ENCODE measurements around the gene GNG7.
"Not testable (repeated sequence)": the region's sequence is repeated elsewhere in the genome, so short reads cannot be mapped to it uniquely, and the experiment has no call there.

GNG7 gene

GRCh38 chr19:2573916-2574315 lies 128.6 kb downstream of the GNG7 start:
- H3K9me2 ChIP-seq (replicated peaks; ENCODE audit: insufficient read depth, low read length): no peaks in the 10 kb centered on the region
- no peak overlapping the region for H3K27ac ChIP-seq (ENCODE audit: low read length)
- no peak overlapping the region for H3K4me3 ChIP-seq (ENCODE audit: low read length)
- H4K20me1 ChIP-seq (ENCODE audit: insufficient read depth, low read length): no peaks in the 10 kb centered on the region
- H3K36me3 ChIP-seq (replicated peaks; ENCODE audit: insufficient read depth, low read length): no peaks in the 10 kb centered on the region
- H2AFZ ChIP-seq (ENCODE audit: low read length): no peak overlapping the region
- DNase-seq: no peak
- no peaks in the 10 kb centered on the region for H3F3A ChIP-seq (ENCODE audit: insufficient read depth, low read length)
- no peaks in the 10 kb centered on the region for H3K9me3 ChIP-seq (replicated peaks; ENCODE audit: insufficient read depth, low read length)
- no peaks in the 10 kb centered on the region for H3K27me3 ChIP-seq (replicated peaks; ENCODE audit: insufficient read depth, low read length)
- no peaks in the 10 kb centered on the region for H3K79me2 ChIP-seq (ENCODE audit: low read length)
- H3K4me1 ChIP-seq (ENCODE audit: low read length): no peaks in the 10 kb centered on the region
- no peak overlapping the region for H3K9ac ChIP-seq (ENCODE audit: low read length)
- no peak overlapping the region for H3K4me2 ChIP-seq (ENCODE audit: low read depth, low read length)
- TF ChIP-seq EZH2phosphoT487 (IDR thresholded peaks at IDR 0.05; ENCODE audit: low read length): no peak
- no peak for TF ChIP-seq EZH2 (optimal IDR thresholded peaks at IDR 0.05; ENCODE audit: low read depth, low read length)
- TF ChIP-seq CTCF (IDR thresholded peaks at IDR 0.05; ENCODE audit: low read length): no peak

- not testable (repeated sequence) for H3K4me3 ChIP-seq (ENCODE audit: low read length); DNase-seq; H3K9me2 ChIP-seq (replicated peaks; ENCODE audit: insufficient read depth, low read length); H3K27me3 ChIP-seq (replicated peaks; ENCODE audit: insufficient read depth, low read length); H3K9me3 ChIP-seq (replicated peaks; ENCODE audit: insufficient read depth, low read length); H3K9ac ChIP-seq (ENCODE audit: low read length); H3K36me3 ChIP-seq (replicated peaks; ENCODE audit: insufficient read depth, low read length); H3K4me2 ChIP-seq (ENCODE audit: low read depth, low read length); H3K79me2 ChIP-seq (ENCODE audit: low read length); H3K27ac ChIP-seq (ENCODE audit: low read length); H4K20me1 ChIP-seq (ENCODE audit: insufficient read depth, low read length); H3F3A ChIP-seq (ENCODE audit: insufficient read depth, low read length); H3K4me1 ChIP-seq (ENCODE audit: low read length); H2AFZ ChIP-seq (ENCODE audit: low read length)
These were observed 130.3 kb downstream of the GNG7 start for GRCh38 chr19:2572152-2572551.

DNA sequence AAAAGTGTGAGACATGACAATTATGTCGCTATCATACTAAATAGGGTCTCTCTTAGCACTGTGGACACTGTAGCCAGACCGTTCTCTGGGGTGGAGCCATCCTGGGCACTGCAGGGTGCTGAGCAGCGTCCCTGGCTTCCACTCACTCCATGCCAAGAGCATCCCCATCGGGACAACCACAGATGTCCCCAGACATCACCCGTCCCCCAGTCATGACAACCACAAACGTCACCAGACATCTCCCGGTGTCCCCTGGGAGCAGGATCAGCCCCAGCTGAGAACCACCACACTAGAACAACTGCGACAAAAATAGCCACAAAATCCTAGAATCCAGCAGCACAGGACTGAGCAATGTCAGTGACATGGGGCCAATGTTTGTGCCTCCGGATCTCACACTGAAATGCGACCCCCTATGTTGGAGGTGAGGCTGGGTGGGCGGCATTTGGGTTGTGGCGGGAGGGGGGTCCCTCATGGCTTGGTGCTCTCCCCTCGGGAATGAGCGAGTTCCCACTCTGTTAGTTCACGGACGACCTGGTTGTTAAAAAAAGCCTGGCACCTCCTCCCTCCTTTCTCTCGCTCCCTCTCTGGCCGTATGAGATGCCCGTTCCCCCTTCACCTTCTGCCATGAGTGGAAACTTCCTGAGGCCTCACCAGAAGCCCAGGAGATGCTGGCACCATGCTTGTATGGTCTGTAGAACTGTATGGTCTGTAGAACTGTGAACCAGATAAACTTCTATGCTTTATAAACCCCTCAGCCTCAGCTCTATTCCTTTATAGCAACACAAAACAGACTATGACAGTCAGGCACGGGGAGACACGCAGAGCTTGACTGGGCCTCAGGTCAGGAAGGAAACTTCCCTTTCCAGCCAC lies 132.7 kb downstream of the GNG7 start:
- H3K4me1 ChIP-seq (ENCODE audit: low read length): no peaks in the 10 kb centered on the region
- no peak for TF ChIP-seq CTCF (IDR thresholded peaks at IDR 0.05; ENCODE audit: low read length)
- H4K20me1 ChIP-seq (ENCODE audit: insufficient read depth, low read length): no peaks in the 10 kb centered on the region
- no peaks in the 10 kb centered on the region for H3K27me3 ChIP-seq (replicated peaks; ENCODE audit: insufficient read depth, low read length)
- no peaks in the 10 kb centered on the region for H3K9me3 ChIP-seq (replicated peaks; ENCODE audit: insufficient read depth, low read length)
- no peak overlapping the region for H3K4me3 ChIP-seq (ENCODE audit: low read length)
- H3F3A ChIP-seq (ENCODE audit: insufficient read depth, low read length): no peaks in the 10 kb centered on the region
- H3K36me3 ChIP-seq (replicated peaks; ENCODE audit: insufficient read depth, low read length): no peaks in the 10 kb centered on the region
- no peak overlapping the region for H3K4me2 ChIP-seq (ENCODE audit: low read depth, low read length)
- H3K9ac ChIP-seq (ENCODE audit: low read length): no peak overlapping the region
- no peaks in the 10 kb centered on the region for H3K79me2 ChIP-seq (ENCODE audit: low read length)
- H3K9me2 ChIP-seq (replicated peaks; ENCODE audit: insufficient read depth, low read length): no peaks in the 10 kb centered on the region
- no peak for DNase-seq
- no peak overlapping the region for H2AFZ ChIP-seq (ENCODE audit: low read length)
- no peak overlapping the region for H3K27ac ChIP-seq (ENCODE audit: low read length)

GRCh38 chr19:2567996-2568395 lies 134.5 kb downstream of the GNG7 start:
- H3K9me2 ChIP-seq (replicated peaks; ENCODE audit: insufficient read depth, low read length): no peaks in the 10 kb centered on the region

More at GRCh38 chr19:2567996-2568395, 134.5 kb downstream of the GNG7 start:
- H3K27me3 ChIP-seq (replicated peaks; ENCODE audit: insufficient read depth, low read length): no peaks in the 10 kb centered on the region
- no peaks in the 10 kb centered on the region for H3K4me1 ChIP-seq (ENCODE audit: low read length)
- H4K20me1 ChIP-seq (ENCODE audit: insufficient read depth, low read length): no peaks in the 10 kb centered on the region
- H3K4me2 ChIP-seq (ENCODE audit: low read depth, low read length): no peak overlapping the region
- H3K36me3 ChIP-seq (replicated peaks; ENCODE audit: insufficient read depth, low read length): no peaks in the 10 kb centered on the region
- H2AFZ ChIP-seq (ENCODE audit: low read length): no peak overlapping the region
- no peak overlapping the region for H3K4me3 ChIP-seq (ENCODE audit: low read length)
- H3K79me2 ChIP-seq (ENCODE audit: low read length): no peaks in the 10 kb centered on the region
- TF ChIP-seq CTCF (IDR thresholded peaks at IDR 0.05; ENCODE audit: low read length) (no peak), EZH2 (optimal IDR thresholded peaks at IDR 0.05; ENCODE audit: low read depth, low read length) (no peak), EZH2phosphoT487 (IDR thresholded peaks at IDR 0.05; ENCODE audit: low read length) (no peak)
- no peaks in the 10 kb centered on the region for H3K9me3 ChIP-seq (replicated peaks; ENCODE audit: insufficient read depth, low read length)
- DNase-seq: no peak
- no peak overlapping the region for H3K9ac ChIP-seq (ENCODE audit: low read length)
- no peaks in the 10 kb centered on the region for H3F3A ChIP-seq (ENCODE audit: insufficient read depth, low read length)
- no peak overlapping the region for H3K27ac ChIP-seq (ENCODE audit: low read length)

Measured in MM.1S (cell line).